GM23338 (cell line): ENCODE data around the gene SH3PXD2B. TPM values are rescaled to one million over a fixed set of nuclear protein-coding genes. Genes with fewer than 3 reads are reported as not detected.

Experiments
- ATAC-seq: fragments of 200-7000 bp; cut with Tn5 transposase; 3 replicates; pipeline ENCODE4 v1.9.1; 2020
- DNase-seq: peaks from one replicate; pipeline ENCODE4 v3.0.0-alpha.2; 2015; ENCODE audit warnings: low spot score
- H2AFZ ChIP-seq: fragments of 200-600 bp; sonication (generic); 2 replicates; pipeline ENCODE4 v1.8.0; 2016; ENCODE audit warnings: antibody characterized with exemption, mild to moderate bottlenecking, moderate library complexity
- H3F3A ChIP-seq: fragments of 200-600 bp; sonication (generic); replicated peaks from 2 replicates; pipeline ENCODE4 v1.8.0; 2017; ENCODE audit warnings: antibody characterized with exemption, mixed run types, low read depth
- H3K27ac ChIP-seq: fragments of 200-600 bp; sonication (generic); 2 replicates; pipeline ENCODE4 v1.6.1; 2016; ENCODE audit warnings: low read depth
- H3K27me3 ChIP-seq: fragments of 200-600 bp; sonication (generic); 2 replicates; pipeline ENCODE4 v1.8.0; 2016; ENCODE audit warnings: mild to moderate bottlenecking, mixed run types, moderate library complexity; ENCODE audit not compliant: insufficient read depth
- H3K36me3 ChIP-seq: fragments of 200-600 bp; sonication (generic); 2 replicates; pipeline ENCODE4 v1.8.0; 2016; ENCODE audit warnings: mild to moderate bottlenecking; ENCODE audit not compliant: insufficient read depth
- H3K4me1 ChIP-seq: fragments of 200-600 bp; sonication (generic); 2 replicates; pipeline ENCODE4 v1.8.0; 2016; ENCODE audit warnings: mild to moderate bottlenecking, moderate library complexity; ENCODE audit not compliant: insufficient read depth
- H3K4me2 ChIP-seq: fragments of 200-600 bp; sonication (generic); 2 replicates; pipeline ENCODE4 v1.7.1; 2017; ENCODE audit warnings: mixed run types
- H3K4me3 ChIP-seq: fragments of 200-600 bp; sonication (generic); 2 replicates; pipeline ENCODE4 v1.6.1; 2016; ENCODE audit warnings: mixed run types
- H3K79me2 ChIP-seq: fragments of 200-600 bp; sonication (generic); replicated peaks from 2 replicates; pipeline ENCODE4 v1.8.0; 2017; ENCODE audit warnings: mild to moderate bottlenecking; ENCODE audit not compliant: insufficient read depth
- H3K9me2 ChIP-seq: fragments of 200-600 bp; sonication (generic); 2 replicates; pipeline ENCODE4 v1.8.0; 2017; ENCODE audit not compliant: insufficient read depth
- H4K20me1 ChIP-seq: fragments of 200-600 bp; sonication (generic); replicated peaks from 2 replicates; pipeline ENCODE4 v1.8.0; 2017; ENCODE audit warnings: mild to moderate bottlenecking; ENCODE audit not compliant: insufficient read depth
- H3K27ac Mint-ChIP-seq: 2 replicates; pipeline ENCODE4 v1.8.0; 2020; ENCODE audit warnings: inconsistent platforms, mild to moderate bottlenecking, moderate library complexity, mixed read lengths
- H3K27me3 Mint-ChIP-seq: 3 replicates; pipeline ENCODE4 v1.8.0; 2022; ENCODE audit warnings: low read depth, mild to moderate bottlenecking, moderate library complexity, mixed read lengths, inconsistent platforms; ENCODE audit not compliant: insufficient read depth, poor library complexity
- H3K36me3 Mint-ChIP-seq: 3 replicates; pipeline ENCODE4 v1.8.0; 2021; ENCODE audit warnings: low read depth, mild to moderate bottlenecking, inconsistent platforms, moderate library complexity, mixed read lengths
- H3K4me1 Mint-ChIP-seq: 3 replicates; pipeline ENCODE4 v1.8.0; 2020; ENCODE audit warnings: mild to moderate bottlenecking, inconsistent platforms, mixed read lengths
- H3K4me3 Mint-ChIP-seq: 3 replicates; pipeline ENCODE4 v1.8.0; 2021; ENCODE audit warnings: moderate library complexity, mild to moderate bottlenecking, inconsistent platforms, mixed read lengths
- H3K9me3 Mint-ChIP-seq: 3 replicates; pipeline ENCODE4 v1.8.0; 2020; ENCODE audit warnings: moderate library complexity, mild to moderate bottlenecking, inconsistent platforms, mixed read lengths
- EZH2 ChIP-seq: fragments of 200-600 bp; sonication (generic); IDR thresholded peaks from one replicate; pipeline ENCODE4 v1.8.0; 2017; ENCODE audit warnings: antibody characterized with exemption, mild to moderate bottlenecking, low read depth; ENCODE audit not compliant: unreplicated experiment
- EZH2phosphoT487 ChIP-seq: fragments of 200-600 bp; sonication (generic); IDR thresholded peaks from one replicate; pipeline ENCODE4 v1.8.1; 2018; ENCODE audit warnings: antibody characterized with exemption; ENCODE audit not compliant: unreplicated experiment
- JUNB ChIP-seq: IDR thresholded peaks from one replicate; pipeline ENCODE4 v1.6.1; 2016; ENCODE audit warnings: antibody characterized with exemption; ENCODE audit not compliant: unreplicated experiment
- NANOG ChIP-seq: IDR thresholded peaks from 2 replicates; pipeline ENCODE4 v1.6.1; 2016; ENCODE audit warnings: antibody characterized with exemption, borderline replicate concordance
- ZNF331 ChIP-seq: fragments of 250-450 bp; sonication (Bioruptor Pico); IDR thresholded peaks from 2 replicates; pipeline ENCODE4 v1.5.0; 2020; ENCODE audit warnings: low read depth, mild to moderate bottlenecking, moderate library complexity
- polyA plus RNA-seq: library from polyadenylated mRNA; unstranded; fragments of >200 nt; fragmentation: Nextera tagmentation; extraction: Ambion mirVana; gene quantifications from 2 replicates; pipeline ENCODE4 v1.2.1, GENCODE V29; 2016
- total RNA-seq: library from RNA; depleted of rRNA; stranded (reverse); fragments of >200 nt; shearing (Covaris generic); gene quantifications from 2 replicates; pipeline ENCODE4 v1.2.3, GENCODE V29; 2014
- TF ChIP-seq, protein P1 (sequence below): IDR thresholded peaks from one replicate; pipeline ENCODE4 v1.6.1; 2018; ENCODE audit warnings: antibody characterized with exemption; ENCODE audit not compliant: unreplicated experiment
- TF ChIP-seq, protein P2 (sequence below), 2 experiments: fragments of 200-600 bp in 1 of 2; sonication (generic) in 1 of 2; conservative IDR thresholded peaks; 2 replicates each; pipeline versions ENCODE4 v1.5.1 to v1.6.1; 2016 to 2017; ENCODE audit warnings: antibody characterized with exemption in 2 of 2, low read depth in 2 of 2, mild to moderate bottlenecking in 2 of 2, moderate library complexity in 1 of 2
- TF ChIP-seq, protein P3 (sequence below): IDR thresholded peaks from 2 replicates; pipeline ENCODE4 v1.6.1; 2016; ENCODE audit warnings: antibody characterized with exemption

The SH3PXD2B gene
- total and polyA plus RNA-seq, 2 experiments from 2014 or later: 40.2 to 52.5 TPM

DNA sequence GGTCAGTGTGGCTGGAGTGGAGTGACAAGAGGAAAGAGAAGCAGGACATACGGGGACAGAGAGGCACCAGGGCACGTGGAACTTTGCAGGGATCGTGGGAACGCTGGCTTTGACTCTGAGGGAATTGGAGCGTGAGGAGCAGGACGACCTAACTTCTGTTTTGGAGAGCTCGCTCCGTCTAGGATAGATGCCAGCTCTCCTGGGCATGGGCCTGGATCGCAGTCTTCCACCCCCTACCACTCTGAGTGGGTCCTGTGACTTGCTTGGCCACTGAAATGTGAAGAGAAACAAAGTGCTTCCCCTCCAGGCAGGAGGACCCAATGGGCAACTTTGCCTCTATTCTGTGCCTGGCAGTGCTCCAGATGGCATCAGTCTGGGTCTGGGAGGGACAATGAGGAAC lies 8.7 kb upstream of the SH3PXD2B start (continued):
- TF ChIP-seq, protein P1, sequence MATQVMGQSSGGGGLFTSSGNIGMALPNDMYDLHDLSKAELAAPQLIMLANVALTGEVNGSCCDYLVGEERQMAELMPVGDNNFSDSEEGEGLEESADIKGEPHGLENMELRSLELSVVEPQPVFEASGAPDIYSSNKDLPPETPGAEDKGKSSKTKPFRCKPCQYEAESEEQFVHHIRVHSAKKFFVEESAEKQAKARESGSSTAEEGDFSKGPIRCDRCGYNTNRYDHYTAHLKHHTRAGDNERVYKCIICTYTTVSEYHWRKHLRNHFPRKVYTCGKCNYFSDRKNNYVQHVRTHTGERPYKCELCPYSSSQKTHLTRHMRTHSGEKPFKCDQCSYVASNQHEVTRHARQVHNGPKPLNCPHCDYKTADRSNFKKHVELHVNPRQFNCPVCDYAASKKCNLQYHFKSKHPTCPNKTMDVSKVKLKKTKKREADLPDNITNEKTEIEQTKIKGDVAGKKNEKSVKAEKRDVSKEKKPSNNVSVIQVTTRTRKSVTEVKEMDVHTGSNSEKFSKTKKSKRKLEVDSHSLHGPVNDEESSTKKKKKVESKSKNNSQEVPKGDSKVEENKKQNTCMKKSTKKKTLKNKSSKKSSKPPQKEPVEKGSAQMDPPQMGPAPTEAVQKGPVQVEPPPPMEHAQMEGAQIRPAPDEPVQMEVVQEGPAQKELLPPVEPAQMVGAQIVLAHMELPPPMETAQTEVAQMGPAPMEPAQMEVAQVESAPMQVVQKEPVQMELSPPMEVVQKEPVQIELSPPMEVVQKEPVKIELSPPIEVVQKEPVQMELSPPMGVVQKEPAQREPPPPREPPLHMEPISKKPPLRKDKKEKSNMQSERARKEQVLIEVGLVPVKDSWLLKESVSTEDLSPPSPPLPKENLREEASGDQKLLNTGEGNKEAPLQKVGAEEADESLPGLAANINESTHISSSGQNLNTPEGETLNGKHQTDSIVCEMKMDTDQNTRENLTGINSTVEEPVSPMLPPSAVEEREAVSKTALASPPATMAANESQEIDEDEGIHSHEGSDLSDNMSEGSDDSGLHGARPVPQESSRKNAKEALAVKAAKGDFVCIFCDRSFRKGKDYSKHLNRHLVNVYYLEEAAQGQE: no peak

DNA sequence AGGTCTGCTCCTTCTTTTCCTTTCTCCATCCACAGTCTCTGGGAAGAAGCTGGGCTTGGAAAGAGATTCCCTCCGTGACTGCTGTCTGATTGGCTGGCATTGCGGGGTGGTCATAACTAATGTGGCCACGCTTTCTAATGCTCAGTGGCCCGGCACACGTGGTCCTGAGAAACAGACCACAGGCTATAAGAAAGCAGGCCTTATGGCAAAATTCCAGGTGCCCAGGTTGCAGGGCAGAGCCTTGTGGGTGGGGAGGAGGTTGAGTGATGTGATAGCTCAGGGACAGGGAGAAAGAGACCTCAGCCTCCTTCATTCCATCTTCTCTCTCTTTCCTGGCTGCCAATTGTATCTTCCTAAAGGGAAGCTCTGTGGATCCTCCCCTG lies 5.4 kb upstream of the SH3PXD2B start:
- H3K4me3 Mint-ChIP-seq: no peak overlapping the region
- Histone ChIP-seq H3K27me3 (0 out of 2 replicates have a peak, but pooled peaks cover 4% of the 10 kb centered on the region), H2AFZ (no peak overlapping the region), H3K9me2 (no peaks in the 10 kb centered on the region), H3K36me3 (no peaks in the 10 kb centered on the region), H3F3A (0 out of 2 replicates have a peak, but pooled peaks cover 4% of the 10 kb centered on the region), H4K20me1 (no peaks in the 10 kb centered on the region; the same call in 1 of the 2 replicates), H3K79me2 (no peaks in the 10 kb centered on the region), H3K4me2 (no peak overlapping the region), H3K4me3 (no peak overlapping the region), H3K4me1 (peaks cover 20% of the 10 kb centered on the region), H3K27ac (no peak overlapping the region)
- H3K36me3 Mint-ChIP-seq: no peaks in the 10 kb centered on the region; the same call in 2 of the 3 replicates
- peaks cover 19% of the 10 kb centered on the region for H3K27me3 Mint-ChIP-seq
- peaks cover 17% of the 10 kb centered on the region; the same call in 1 of the 3 replicates for H3K9me3 Mint-ChIP-seq
- peaks cover 33% of the 10 kb centered on the region for H3K4me1 Mint-ChIP-seq
- no peak for ATAC-seq
- no peak overlapping the region for H3K27ac Mint-ChIP-seq
- no peak for DNase-seq
- TF ChIP-seq EZH2 (no peak), JUNB (no peak), EZH2phosphoT487 (no peak), NANOG (no peak), ZNF331 (no peak)
- TF ChIP-seq, protein P1: no peak
- TF ChIP-seq, protein P2, sequence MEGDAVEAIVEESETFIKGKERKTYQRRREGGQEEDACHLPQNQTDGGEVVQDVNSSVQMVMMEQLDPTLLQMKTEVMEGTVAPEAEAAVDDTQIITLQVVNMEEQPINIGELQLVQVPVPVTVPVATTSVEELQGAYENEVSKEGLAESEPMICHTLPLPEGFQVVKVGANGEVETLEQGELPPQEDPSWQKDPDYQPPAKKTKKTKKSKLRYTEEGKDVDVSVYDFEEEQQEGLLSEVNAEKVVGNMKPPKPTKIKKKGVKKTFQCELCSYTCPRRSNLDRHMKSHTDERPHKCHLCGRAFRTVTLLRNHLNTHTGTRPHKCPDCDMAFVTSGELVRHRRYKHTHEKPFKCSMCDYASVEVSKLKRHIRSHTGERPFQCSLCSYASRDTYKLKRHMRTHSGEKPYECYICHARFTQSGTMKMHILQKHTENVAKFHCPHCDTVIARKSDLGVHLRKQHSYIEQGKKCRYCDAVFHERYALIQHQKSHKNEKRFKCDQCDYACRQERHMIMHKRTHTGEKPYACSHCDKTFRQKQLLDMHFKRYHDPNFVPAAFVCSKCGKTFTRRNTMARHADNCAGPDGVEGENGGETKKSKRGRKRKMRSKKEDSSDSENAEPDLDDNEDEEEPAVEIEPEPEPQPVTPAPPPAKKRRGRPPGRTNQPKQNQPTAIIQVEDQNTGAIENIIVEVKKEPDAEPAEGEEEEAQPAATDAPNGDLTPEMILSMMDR (conservative IDR thresholded peaks at IDR 0.05; ENCODE audit: low read depth in 2 of 2): no peak
- TF ChIP-seq, protein P3, sequence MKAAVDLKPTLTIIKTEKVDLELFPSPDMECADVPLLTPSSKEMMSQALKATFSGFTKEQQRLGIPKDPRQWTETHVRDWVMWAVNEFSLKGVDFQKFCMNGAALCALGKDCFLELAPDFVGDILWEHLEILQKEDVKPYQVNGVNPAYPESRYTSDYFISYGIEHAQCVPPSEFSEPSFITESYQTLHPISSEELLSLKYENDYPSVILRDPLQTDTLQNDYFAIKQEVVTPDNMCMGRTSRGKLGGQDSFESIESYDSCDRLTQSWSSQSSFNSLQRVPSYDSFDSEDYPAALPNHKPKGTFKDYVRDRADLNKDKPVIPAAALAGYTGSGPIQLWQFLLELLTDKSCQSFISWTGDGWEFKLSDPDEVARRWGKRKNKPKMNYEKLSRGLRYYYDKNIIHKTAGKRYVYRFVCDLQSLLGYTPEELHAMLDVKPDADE: no peak
